ENCODE measurements around the gene DAB2. TPM values are rescaled to one million over a fixed set of nuclear protein-coding genes. Genes with fewer than 3 reads are reported as not detected.

Gene DAB2
- total RNA-seq, 1 experiment from 2014 or later: 135 TPM

DNA sequence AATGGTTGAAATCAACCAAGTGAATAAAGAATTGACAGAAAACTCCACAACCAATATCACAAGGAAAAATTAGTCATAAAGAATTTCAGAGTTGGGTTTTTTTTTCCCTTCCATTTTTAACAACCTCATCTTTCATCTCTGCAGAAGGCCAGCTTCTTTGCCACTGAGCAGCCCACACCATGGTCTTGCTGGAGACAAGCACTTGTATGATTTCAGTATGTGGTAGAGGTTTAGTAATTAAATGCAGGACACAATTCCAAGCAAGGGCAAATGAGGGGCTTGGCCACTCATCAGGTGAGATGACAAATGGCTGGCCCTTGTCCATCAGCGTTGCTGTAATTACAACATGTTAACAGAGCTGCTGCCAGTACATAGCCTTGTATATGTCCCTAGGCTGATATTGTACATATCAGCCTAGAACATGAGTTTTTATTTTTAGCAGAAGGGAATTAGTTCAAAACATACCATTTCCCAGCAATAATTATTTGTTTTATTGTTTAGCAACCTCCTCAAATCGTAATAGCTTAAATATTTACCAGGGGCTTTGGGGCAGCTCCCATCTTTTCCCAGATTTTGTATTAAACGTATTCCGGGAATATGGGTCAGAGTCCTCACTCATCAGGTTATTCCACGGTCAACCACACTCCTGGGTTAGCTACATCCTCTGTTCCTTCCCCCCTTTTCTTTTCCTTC lies 55.5 kb downstream of the DAB2 start:
- H3K4me1 Mint-ChIP-seq (ENCODE audit: low read depth, unreplicated experiment): peaks cover 24% of the 10 kb centered on the region
- POLR2A ChIA-PET: no interaction called here
- intact Hi-C loops (cut with micrococcal nuclease; ENCODE audit: unreplicated experiment): no loop called here
- CTCF ChIA-PET: no interaction called here
- Histone ChIP-seq H3K27me3 (replicated peaks; ENCODE audit: control insufficient read depth, insufficient read depth, low read length) (no peaks in the 10 kb centered on the region), H3K9me3 (no peaks in the 10 kb centered on the region), H3K36me3 (ENCODE audit: control insufficient read depth, insufficient read depth, low read length) (no peaks in the 10 kb centered on the region), H3K4me3 (ENCODE audit: low read depth, low read length) (no peak overlapping the region), H3K4me1 (peaks cover 38% of the 10 kb centered on the region)
- no peak overlapping the region for H3K4me3 Mint-ChIP-seq (ENCODE audit: unreplicated experiment)
- no peak overlapping the region for H3K27ac Mint-ChIP-seq (ENCODE audit: unreplicated experiment)
- no peak for DNase-seq
- H3K9me3 Mint-ChIP-seq (ENCODE audit: unreplicated experiment): no peaks in the 10 kb centered on the region
- H3K27me3 Mint-ChIP-seq (ENCODE audit: insufficient read depth, unreplicated experiment): no peaks in the 10 kb centered on the region
- no TSS peak for BruUV-seq (replicated peaks)
- TF ChIP-seq, protein P1, sequence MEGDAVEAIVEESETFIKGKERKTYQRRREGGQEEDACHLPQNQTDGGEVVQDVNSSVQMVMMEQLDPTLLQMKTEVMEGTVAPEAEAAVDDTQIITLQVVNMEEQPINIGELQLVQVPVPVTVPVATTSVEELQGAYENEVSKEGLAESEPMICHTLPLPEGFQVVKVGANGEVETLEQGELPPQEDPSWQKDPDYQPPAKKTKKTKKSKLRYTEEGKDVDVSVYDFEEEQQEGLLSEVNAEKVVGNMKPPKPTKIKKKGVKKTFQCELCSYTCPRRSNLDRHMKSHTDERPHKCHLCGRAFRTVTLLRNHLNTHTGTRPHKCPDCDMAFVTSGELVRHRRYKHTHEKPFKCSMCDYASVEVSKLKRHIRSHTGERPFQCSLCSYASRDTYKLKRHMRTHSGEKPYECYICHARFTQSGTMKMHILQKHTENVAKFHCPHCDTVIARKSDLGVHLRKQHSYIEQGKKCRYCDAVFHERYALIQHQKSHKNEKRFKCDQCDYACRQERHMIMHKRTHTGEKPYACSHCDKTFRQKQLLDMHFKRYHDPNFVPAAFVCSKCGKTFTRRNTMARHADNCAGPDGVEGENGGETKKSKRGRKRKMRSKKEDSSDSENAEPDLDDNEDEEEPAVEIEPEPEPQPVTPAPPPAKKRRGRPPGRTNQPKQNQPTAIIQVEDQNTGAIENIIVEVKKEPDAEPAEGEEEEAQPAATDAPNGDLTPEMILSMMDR (IDR thresholded peaks at IDR 0.05; ENCODE audit: insufficient read depth in 1 of 2, low read depth in 1 of 2, low read length in 1 of 2, severe bottlenecking in 1 of 2, unreplicated experiment in 1 of 2): no peak
- peaks cover 68% of the 10 kb centered on the region for H3K36me3 Mint-ChIP-seq (ENCODE audit: insufficient read depth, unreplicated experiment)

DNA sequence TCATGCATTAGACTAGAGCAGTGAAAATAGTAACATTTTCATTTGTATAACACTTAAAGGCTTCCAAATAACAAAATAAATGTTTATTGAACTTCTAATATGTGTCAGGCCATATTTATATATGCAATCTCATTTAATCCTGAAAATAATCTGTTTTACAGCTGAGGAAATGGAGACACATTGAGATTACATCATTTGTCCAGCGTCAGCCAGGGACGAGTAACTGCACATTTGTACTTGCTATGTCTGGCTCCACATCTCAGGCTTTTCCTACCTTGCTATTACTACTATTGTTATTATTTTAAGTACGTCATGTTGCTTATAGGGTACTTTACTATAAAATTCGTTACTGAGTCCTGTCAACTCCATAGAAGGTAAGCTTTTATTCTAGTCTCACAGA lies 56.7 kb downstream of the DAB2 start:
- intact Hi-C loops (cut with micrococcal nuclease; ENCODE audit: unreplicated experiment): no loop called here
- Mint-ChIP-seq H3K27ac (ENCODE audit: unreplicated experiment) (no peak overlapping the region), H3K36me3 (ENCODE audit: insufficient read depth, unreplicated experiment) (peaks cover 59% of the 10 kb centered on the region), H3K4me3 (ENCODE audit: unreplicated experiment) (no peak overlapping the region), H3K27me3 (ENCODE audit: insufficient read depth, unreplicated experiment) (no peaks in the 10 kb centered on the region), H3K9me3 (ENCODE audit: unreplicated experiment) (no peaks in the 10 kb centered on the region), H3K4me1 (ENCODE audit: low read depth, unreplicated experiment) (peaks cover 24% of the 10 kb centered on the region)
- TF ChIP-seq, protein P1 (IDR thresholded peaks at IDR 0.05; ENCODE audit: insufficient read depth in 1 of 2, low read depth in 1 of 2, low read length in 1 of 2, severe bottlenecking in 1 of 2, unreplicated experiment in 1 of 2): no peak
- no peak for DNase-seq
- Histone ChIP-seq H3K27me3 (replicated peaks; ENCODE audit: control insufficient read depth, insufficient read depth, low read length) (no peaks in the 10 kb centered on the region), H3K9me3 (no peaks in the 10 kb centered on the region), H3K36me3 (ENCODE audit: control insufficient read depth, insufficient read depth, low read length) (no peaks in the 10 kb centered on the region), H3K4me1 (peaks cover 32% of the 10 kb centered on the region), H3K4me3 (ENCODE audit: low read depth, low read length) (no peak overlapping the region)
- CTCF ChIA-PET: no interaction called here
- POLR2A ChIA-PET: no interaction called here
- no TSS peak for BruUV-seq (replicated peaks)

DNA sequence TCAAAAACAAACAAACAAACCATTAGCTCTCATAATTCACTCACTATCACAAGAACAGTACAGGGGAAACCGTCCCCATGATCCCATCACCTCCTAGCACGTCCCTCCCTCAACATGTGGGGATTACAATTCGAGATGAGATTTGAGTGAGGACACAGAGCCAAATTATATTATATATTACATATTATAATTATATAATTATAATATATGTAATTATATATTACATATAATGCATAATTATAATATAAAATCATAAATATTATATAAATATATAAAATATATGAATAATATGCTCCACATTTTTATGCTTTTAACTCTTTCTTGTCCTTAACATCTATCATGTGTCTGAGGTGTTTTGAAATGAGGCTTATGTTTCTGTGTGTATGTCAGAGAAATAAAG lies 57.1 kb downstream of the DAB2 start:
- H3K27me3 ChIP-seq (replicated peaks; ENCODE audit: control insufficient read depth, insufficient read depth, low read length): no peaks in the 10 kb centered on the region
- Mint-ChIP-seq H3K27me3 (ENCODE audit: insufficient read depth, unreplicated experiment) (no peaks in the 10 kb centered on the region), H3K36me3 (ENCODE audit: insufficient read depth, unreplicated experiment) (peaks cover 55% of the 10 kb centered on the region), H3K4me3 (ENCODE audit: unreplicated experiment) (no peak overlapping the region), H3K9me3 (ENCODE audit: unreplicated experiment) (no peaks in the 10 kb centered on the region), H3K27ac (ENCODE audit: unreplicated experiment) (no peak overlapping the region), H3K4me1 (ENCODE audit: low read depth, unreplicated experiment) (peaks cover 24% of the 10 kb centered on the region)
- no TSS peak for BruUV-seq (replicated peaks)
- ChIA-PET POLR2A (no interaction called here), CTCF (no interaction called here)
- intact Hi-C loops (cut with micrococcal nuclease; ENCODE audit: unreplicated experiment): no loop called here
- TF ChIP-seq, protein P1 (IDR thresholded peaks at IDR 0.05; ENCODE audit: insufficient read depth in 1 of 2, low read depth in 1 of 2, low read length in 1 of 2, severe bottlenecking in 1 of 2, unreplicated experiment in 1 of 2): no peak
- no peaks in the 10 kb centered on the region for H3K36me3 ChIP-seq (ENCODE audit: control insufficient read depth, insufficient read depth, low read length)
- H3K9me3 ChIP-seq: no peaks in the 10 kb centered on the region
- no peak for DNase-seq
- peaks cover 32% of the 10 kb centered on the region for H3K4me1 ChIP-seq
- no peak overlapping the region for H3K4me3 ChIP-seq (ENCODE audit: low read depth, low read length)
